Thyroid gland (tissue), 4 donors: ENCODE data around the gene TRIM21. TPM values are rescaled to one million over a fixed set of nuclear protein-coding genes. Genes with fewer than 3 reads are reported as not detected.
A peak's percentile ranks its signal among the peaks of the same experiment; 100 is the strongest.
"Not testable (repeated sequence)": the region's sequence is repeated elsewhere in the genome, so short reads cannot be mapped to it uniquely, and the experiment has no call there.

Source experiments
- DNase-seq, 2 donors: peaks; one replicate each; pipeline ENCODE4 v3.0.0-alpha.2; 2019
- H3K27ac ChIP-seq, 3 donors: fragments of 200-600 bp; sonication (generic); 1 replicate in 2 of 3; 2 replicates in 1 of 3; pipeline ENCODE4 v1.5.1; 2016 to 2019; ENCODE audit warnings: mild to moderate bottlenecking in 1 of 3, moderate library complexity in 1 of 3
- H3K27me3 ChIP-seq: fragments of 200-600 bp; sonication (generic); one replicate; pipeline ENCODE4 v1.5.1; 2019
- H3K36me3 ChIP-seq, 2 donors: fragments of 200-600 bp; sonication (generic); one replicate each; pipeline ENCODE4 v1.5.1; 2016 to 2019
- H3K4me1 ChIP-seq, 2 donors: fragments of 200-600 bp; sonication (generic); one replicate each; pipeline ENCODE4 v1.5.1; 2017 to 2019
- H3K4me3 ChIP-seq, 3 donors: fragments of 200-600 bp; sonication (generic); replicated peaks in 1 of 3; 1 replicate in 2 of 3; 2 replicates in 1 of 3; pipeline ENCODE4 v1.5.1; 2016; ENCODE audit warnings: mild to moderate bottlenecking in 1 of 3
- H3K9me3 ChIP-seq: fragments of 200-600 bp; sonication (generic); one replicate; pipeline ENCODE4 v1.5.1; 2017
- POLR2A ChIP-seq, 2 donors: fragments of 450-650 bp; IDR thresholded peaks; one replicate each; pipeline ENCODE4 v1.6.1; 2017; ENCODE audit warnings: antibody characterized with exemption in 2 of 2, mild to moderate bottlenecking in 2 of 2, moderate library complexity in 1 of 2
- WGBS, 2 donors: methylation state at CpG; one replicate each; pipeline ENCODE4 v1.1.5; 2017; 5-methylcytosine and 5-hydroxymethylcytosine counted together
- intact Hi-C: fragments of 100-400 bp; cut with DNase I; formaldehyde crosslinking; loops from one replicate; pipeline ENCODE4 v1.15.1; 2023
- total RNA-seq, 4 donors: library from RNA; depleted of rRNA; stranded (reverse); fragments of >200 nt; gene quantifications; one replicate each; pipeline ENCODE4 v1.2.3, GENCODE V29; 2016
- TF ChIP-seq, protein P1 (sequence below), 6 experiments: fragments of 200-600 bp in 3 of 6; fragments of 450-650 bp in 3 of 6; sonication (generic) in 3 of 6; IDR thresholded peaks; one replicate each; pipeline ENCODE4 v1.5.1; 2016 to 2019; ENCODE audit warnings: antibody characterized with exemption in 6 of 6, mild to moderate bottlenecking in 2 of 6, inconsistent platforms in 1 of 6, moderate library complexity in 1 of 6

The TRIM21 gene
- total RNA-seq, 4 donors from 2014 or later: 12.7 to 15.7 (median 13.0) TPM

DNA sequence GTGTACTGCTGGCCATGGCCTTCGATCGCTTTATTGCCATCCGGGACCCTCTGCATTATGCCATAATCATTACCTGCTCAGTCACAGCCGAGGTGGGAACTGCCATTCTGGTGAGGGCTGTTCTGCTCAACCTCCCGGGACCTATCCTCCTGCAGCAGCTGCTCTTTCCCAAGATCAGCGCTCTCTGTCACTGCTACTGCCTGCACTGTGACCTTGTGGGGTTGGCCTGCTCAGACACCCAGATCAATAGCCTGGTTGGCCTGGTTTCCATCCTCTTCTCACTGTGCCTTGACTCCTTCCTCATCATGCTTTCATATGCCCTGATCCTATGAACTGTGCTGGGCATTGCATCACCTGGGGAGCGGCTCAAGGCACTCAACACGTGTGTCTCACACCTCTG is 24.9 kb upstream of the TRIM21 start:
- no peak for TF ChIP-seq POLR2A (IDR thresholded peaks at IDR 0.05)
- Histone ChIP-seq H3K27me3 (no peaks in the 10 kb centered on the region), H3K9me3 (no peaks in the 10 kb centered on the region), H3K36me3 (no peaks in the 10 kb centered on the region), H3K27ac (no peak overlapping the region), H3K4me3 (no peak overlapping the region), H3K4me1 (no peaks in the 10 kb centered on the region)
- DNase-seq: no peak
- 82 to 83% methylated on average over 8 of the region's 8 CpGs for WGBS, 2 donors
- intact Hi-C loops: no loop called here

DNA sequence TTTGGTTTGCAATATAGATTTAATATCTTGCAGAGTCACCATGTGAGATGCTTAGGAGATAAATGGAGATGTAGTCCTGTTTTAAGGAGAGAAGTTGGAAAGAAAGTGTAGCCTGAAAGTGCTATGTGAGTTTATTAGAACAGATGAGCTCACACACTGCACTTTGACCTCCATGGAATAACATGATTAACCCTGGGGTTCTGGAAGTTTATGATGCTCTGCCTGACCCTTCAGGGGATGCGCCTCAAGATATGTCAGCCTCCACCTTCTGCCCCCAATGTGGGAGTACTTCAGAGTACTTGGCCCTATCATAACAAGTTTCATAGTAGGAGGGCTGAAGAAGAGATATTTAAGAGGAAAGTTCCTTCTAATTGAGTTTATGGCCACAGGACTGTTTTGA is 23.3 kb upstream of the TRIM21 start:
- H3K4me3 ChIP-seq: no peak overlapping the region
- 74 to 76% methylated on average over 1 of the region's 1 CpG for WGBS, 2 donors
- no peaks in the 10 kb centered on the region for H3K36me3 ChIP-seq
- H3K4me1 ChIP-seq: no peaks in the 10 kb centered on the region
- DNase-seq: no peak
- H3K9me3 ChIP-seq: no peaks in the 10 kb centered on the region
- no peak for TF ChIP-seq POLR2A (IDR thresholded peaks at IDR 0.05)
- TF ChIP-seq, protein P1, sequence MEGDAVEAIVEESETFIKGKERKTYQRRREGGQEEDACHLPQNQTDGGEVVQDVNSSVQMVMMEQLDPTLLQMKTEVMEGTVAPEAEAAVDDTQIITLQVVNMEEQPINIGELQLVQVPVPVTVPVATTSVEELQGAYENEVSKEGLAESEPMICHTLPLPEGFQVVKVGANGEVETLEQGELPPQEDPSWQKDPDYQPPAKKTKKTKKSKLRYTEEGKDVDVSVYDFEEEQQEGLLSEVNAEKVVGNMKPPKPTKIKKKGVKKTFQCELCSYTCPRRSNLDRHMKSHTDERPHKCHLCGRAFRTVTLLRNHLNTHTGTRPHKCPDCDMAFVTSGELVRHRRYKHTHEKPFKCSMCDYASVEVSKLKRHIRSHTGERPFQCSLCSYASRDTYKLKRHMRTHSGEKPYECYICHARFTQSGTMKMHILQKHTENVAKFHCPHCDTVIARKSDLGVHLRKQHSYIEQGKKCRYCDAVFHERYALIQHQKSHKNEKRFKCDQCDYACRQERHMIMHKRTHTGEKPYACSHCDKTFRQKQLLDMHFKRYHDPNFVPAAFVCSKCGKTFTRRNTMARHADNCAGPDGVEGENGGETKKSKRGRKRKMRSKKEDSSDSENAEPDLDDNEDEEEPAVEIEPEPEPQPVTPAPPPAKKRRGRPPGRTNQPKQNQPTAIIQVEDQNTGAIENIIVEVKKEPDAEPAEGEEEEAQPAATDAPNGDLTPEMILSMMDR (IDR thresholded peaks at IDR 0.05): no peak
- intact Hi-C loops: no loop called here
- no peak overlapping the region for H3K27ac ChIP-seq
- H3K27me3 ChIP-seq: no peaks in the 10 kb centered on the region

- no peak for TF ChIP-seq POLR2A (IDR thresholded peaks at IDR 0.05)
- TF ChIP-seq, protein P1 (IDR thresholded peaks at IDR 0.05): no peak
- no peaks in the 10 kb centered on the region for H3K4me1 ChIP-seq
- WGBS, 2 donors: 61 to 72% methylated on average over 1 of the region's 1 CpG
Measured at GRCh38 chr11:4416306-4416705, 22.8 kb upstream of the TRIM21 start.

DNA sequence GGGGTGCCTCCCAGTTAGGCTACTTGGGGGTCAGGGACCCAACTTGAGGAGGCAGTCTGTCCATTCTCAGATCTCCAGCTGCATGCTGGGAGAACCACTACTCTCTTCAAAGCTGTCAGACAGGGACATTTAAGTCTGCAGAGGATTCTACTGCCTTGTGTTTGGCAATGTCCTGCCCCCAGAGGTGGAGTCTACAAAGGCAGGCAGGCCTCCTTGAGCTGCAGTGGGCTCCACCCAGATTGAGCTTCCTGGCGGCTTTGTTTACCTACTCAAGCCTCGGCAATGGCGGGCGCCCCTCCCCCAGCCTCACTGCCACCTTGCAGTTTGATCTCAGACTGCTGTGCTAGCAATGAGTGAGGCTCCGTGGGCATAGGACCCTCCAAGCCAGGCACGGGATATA is 12.7 kb upstream of the TRIM21 start:
- WGBS, 2 donors: 73 to 84% methylated on average over 2 to 3 of the region's 6 CpGs
- H3K4me3 ChIP-seq, H3K4me1 ChIP-seq, H3K36me3 ChIP-seq, H3K9me3 ChIP-seq, H3K27ac ChIP-seq, intact Hi-C loops, H3K27me3 ChIP-seq, DNase-seq: not testable (repeated sequence)

More at GRCh38 chr11:4416306-4416705, 22.8 kb upstream of the TRIM21 start:
- H3K9me3 ChIP-seq: no peaks in the 10 kb centered on the region
- H3K27ac ChIP-seq: no peak overlapping the region
- H3K27me3 ChIP-seq: no peaks in the 10 kb centered on the region
- intact Hi-C loops: no loop called here
- no peak overlapping the region for H3K4me3 ChIP-seq
- no peak for DNase-seq
- H3K36me3 ChIP-seq: no peaks in the 10 kb centered on the region

- Histone ChIP-seq H3K4me3 (peak overlapping the region in 2 of 3 donors; percentile 99 to 100), H3K36me3 (peaks cover 9 to 10% of the 10 kb centered on the region in 2 donors), H3K4me1 (peaks cover 5 to 7% of the 10 kb centered on the region in 2 donors), H3K27ac (no peak overlapping the region), H3K9me3 (no peaks in the 10 kb centered on the region), H3K27me3 (no peaks in the 10 kb centered on the region)
- 41% methylated on average over 11 of the region's 11 CpGs for WGBS, 2 donors
- intact Hi-C loops: no loop called here
- TF ChIP-seq, protein P1 (IDR thresholded peaks at IDR 0.05): no peak
- TF ChIP-seq POLR2A (IDR thresholded peaks at IDR 0.05): peak in 1 of 2 donors; percentile 9
- no peak for DNase-seq
Measured at GRCh38 chr11:4393858-4394223, 339 bp upstream of the TRIM21 start.

DNA sequence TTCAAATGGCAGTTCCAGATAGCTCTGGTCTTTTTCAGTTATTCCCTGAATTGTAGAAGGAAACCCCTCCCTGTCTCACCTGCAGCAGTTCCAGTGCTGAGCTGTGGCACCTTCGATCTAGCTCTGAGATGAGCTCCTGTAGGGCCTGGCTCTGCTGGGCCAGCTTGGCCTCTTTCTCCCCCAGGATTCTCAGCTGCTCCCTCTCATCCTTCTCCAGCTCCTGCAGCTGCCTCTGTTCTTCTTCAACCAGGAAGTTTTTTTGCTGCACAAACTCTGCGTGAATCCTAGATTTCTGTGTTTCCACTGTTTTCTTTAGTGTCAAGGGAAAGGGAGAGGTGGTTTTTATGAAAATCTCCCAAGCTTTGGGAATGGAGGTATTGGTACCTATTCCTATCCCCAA is 5.3 kb downstream of the TRIM21 start:
- Histone ChIP-seq H3K27me3 (no peaks in the 10 kb centered on the region), H3K9me3 (no peaks in the 10 kb centered on the region), H3K4me3 (no peak overlapping the region), H3K4me1 (peaks cover 0 to 4% of the 10 kb centered on the region in 2 donors), H3K27ac (no peak overlapping the region), H3K36me3 (peaks cover 16 to 38% of the 10 kb centered on the region in 2 donors)
- TF ChIP-seq POLR2A (IDR thresholded peaks at IDR 0.05): no peak
- TF ChIP-seq, protein P1 (IDR thresholded peaks at IDR 0.05): no peak
- 98 to 99% methylated on average over 2 of the region's 2 CpGs for WGBS, 2 donors
- DNase-seq: no peak
- intact Hi-C loops: no loop called here
